GM19035 (cell line): ENCODE measurements around the gene TTK.
A peak's percentile ranks its signal among the peaks of the same experiment; 100 is the strongest.

Experiments
- ATAC-seq: cut with Tn5 transposase; IDR thresholded peaks from one replicate; pipeline ENCODE4 v1.9.1; 2021; ENCODE audit not compliant: unreplicated experiment

TTK gene

DNA sequence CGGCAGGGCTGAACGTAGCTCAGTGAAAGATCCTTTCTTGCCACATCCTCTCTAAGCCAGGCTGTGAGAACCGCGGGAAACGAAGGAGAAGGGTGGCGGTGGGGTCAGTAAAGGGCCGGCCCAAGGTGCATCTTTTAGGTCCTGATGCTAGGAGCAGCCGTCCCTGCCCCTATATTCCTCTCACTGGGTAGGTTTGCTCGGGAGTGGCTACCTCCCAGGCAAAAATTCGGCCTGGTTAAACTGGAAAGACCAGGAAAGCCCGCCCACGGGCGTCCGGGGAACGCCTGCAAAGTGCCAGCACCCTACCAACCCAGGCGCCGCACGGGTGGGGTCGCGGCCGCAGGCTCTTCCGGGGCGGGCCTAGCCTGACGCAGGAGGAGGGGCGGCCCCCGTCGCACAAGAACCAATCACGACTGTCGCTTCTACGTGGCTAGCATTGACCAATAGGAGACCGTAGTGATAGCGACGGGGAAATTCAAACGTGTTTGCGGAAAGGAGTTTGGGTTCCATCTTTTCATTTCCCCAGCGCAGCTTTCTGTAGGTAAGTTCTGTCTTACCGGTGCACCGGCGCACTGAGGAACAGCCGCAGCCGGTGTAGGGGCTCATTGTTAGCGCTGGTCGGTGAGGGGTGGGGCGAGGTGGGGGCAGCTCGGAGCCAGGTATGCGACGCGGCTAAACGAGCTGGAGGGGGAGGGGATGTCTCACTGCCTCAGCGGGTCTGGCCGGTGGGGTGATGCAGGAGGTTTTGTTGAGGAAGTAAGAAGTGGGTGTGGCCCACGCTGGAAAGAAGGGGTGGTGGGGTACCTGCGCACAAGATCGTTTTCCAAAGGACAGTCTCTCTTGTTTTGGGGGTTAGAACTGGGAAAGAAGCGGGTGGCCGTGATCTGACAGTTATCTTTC is at the start of gene TTK:
TSS of gene TTK (plus strand) at position 477 of the 900 bp plus-strand sequence. CDS start 1,195 bp downstream, outside the sequence.
- ATAC-seq = peak; percentile 100

DNA sequence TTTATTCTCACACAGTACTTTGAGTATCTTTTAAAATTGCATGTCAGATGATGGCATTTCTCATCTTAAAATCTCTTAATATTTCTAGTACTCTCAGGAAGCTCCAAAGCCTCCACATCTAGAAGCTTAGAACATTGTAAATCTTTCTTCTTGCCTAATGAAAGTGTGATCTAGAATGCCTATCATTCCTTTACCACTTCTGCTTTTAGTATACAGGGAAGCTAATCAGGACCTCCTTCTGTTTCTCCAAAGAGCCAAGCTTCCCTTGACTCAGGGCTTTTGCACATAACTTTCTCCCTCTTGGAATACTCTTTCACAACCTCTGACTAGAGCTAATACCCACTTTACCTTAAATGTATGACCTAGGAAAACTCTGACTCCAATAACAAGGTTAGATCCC is 49.6 kb upstream of the TTK start:
- ATAC-seq = no peak

DNA sequence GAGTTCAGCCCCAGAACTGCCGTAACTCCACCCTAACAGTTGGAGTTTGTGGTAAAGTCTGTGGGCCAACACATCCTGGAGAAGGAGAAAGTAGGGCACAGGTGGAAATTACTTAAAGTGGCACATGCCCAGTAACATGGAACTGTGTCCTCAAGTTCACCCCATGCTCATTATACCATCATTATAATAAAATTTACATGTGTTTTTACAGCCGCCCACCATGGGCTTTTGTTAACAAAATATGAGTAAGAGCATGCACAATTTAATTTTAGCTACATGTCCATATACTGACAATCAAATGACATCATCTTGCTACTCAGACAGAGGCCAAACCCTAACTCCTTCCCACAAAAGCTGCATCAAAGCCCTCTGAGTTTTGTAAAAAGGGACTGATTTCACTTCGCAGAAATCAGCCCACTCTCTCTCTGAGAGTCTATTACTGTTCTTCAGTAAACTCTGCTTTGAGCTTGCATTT is 39.8 kb upstream of the TTK start:
- ATAC-seq = no peak

DNA sequence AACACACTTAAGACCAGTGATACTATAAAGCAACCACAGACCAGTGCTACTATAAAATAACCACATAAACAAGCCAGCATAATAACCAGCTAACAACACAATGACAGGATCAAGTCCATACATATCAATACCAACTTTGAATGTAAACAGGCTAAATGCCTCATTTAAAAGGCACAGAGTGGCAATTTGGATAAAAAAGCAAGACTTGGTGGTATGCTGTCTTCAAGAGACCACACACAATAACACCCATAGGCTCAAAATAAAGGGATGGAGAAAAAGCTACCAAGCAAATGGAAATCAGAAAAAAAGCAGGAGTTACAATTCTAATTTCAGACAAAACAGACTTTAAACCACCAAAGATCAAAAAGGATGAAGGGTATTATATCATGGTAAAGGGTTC is 37.3 kb upstream of the TTK start:
- ATAC-seq = no peak

DNA sequence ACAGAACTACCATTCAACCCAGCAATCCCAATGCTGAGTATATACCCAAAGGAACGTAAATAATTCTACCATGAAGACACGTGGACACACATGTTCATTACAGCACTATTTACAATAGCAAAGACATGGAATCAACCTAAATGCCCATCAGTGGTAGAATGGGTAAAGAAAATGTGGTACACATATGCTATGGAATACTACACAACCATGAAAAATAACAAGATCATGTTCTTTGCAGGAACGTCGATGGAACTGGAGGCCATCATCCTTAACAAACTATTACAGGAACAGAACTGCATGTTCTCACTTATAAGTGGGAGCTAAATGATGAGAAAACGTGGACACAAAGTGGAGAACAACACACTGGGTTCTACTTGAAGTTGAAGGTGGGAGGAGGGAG is 34.7 kb upstream of the TTK start:
- ATAC-seq = no peak

DNA sequence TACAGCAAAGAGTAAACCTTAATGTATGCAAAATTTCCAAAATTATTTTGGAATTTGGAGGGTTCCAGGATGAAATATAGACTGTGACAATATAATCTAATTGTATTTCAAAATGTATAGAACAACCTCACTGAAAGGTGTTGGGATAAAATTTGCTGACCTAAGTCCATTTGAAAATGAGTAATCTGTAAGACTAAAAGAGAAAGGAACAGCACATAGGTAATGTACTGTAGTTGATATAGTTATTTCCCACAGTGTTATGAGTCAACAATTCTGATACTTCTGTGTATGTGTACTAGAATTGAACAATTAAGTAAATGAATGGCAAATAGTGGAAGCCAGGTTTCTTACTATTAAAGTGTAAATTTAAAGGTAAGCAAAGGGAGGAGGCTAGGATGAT is 33.3 kb upstream of the TTK start:
- no peak for ATAC-seq

DNA sequence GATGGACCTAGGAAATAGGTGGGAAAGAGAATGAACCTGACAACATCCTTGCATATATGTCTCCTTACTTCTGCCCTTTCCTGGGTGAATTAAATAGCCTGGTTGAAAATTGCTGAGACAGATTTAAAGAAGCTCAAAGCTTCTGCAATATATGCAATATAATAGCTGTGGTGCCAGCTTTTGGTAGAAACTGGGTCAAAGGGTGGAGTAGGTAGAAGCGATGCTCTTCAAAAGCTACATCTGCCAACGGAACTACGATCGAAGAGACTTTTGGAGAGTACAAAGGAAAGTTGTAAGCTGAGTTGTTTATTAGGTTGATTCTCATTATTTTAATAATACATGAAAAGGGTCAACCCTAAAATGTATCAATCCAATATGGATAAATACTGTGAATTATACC is 22.8 kb upstream of the TTK start:
- no peak for ATAC-seq

DNA sequence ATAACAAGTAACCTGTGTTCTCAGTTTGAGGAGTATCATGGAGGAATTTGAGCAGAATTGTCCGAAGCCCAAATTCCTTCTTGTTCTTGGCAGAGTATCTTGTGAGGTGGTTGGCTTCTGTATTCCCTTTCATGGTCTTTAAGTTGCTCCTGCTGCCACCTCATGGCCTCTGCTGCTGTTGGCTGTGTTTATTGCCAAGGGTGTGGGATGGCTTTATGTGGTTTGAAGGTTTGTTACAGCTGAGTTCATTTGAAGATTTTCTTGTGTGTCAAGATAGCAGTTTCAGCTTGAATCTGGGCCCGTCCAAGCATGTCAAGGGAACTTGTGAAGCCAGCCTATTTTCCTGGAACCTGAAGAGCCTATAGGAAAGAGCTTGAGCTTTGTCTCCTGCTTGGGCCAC is 20.2 kb upstream of the TTK start:
- no peak for ATAC-seq

DNA sequence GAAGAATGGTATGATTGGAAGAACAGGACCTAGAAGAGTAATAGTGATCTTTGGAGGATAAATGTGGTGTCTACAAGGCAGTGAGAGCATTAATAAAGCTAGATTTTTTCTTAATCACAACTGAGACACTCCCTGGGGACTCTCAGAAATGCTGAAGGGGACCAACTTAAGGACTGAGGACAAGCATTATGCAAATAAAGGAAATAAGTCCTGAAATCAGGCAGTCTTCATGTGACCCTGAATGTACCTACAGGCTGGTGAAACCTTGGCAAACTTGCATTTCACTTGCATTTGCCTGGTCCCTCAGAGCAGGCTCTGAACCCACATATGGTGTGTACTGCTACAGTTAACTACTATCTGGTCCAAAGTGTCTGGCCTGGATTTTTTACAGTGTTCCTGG is 19.3 kb upstream of the TTK start:
- no peak for ATAC-seq

DNA sequence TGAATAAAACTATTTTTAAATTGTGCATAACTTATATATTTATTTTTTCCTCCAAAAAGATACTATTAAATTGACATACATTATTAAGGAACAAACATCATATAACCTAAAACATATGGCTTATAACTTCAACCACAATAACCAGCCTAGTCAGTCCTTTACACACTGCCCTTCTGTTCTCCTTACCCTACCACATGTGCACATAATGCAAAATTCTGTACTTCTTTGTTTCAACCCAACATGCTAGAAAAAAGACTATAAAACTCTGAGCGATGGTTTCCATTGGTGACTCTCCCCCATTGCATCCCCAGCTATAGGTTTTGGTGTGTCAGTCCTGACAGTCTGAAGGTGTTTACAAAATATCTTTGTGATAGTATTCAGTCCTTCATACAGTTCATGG is 14.8 kb upstream of the TTK start:
- ATAC-seq = no peak

DNA sequence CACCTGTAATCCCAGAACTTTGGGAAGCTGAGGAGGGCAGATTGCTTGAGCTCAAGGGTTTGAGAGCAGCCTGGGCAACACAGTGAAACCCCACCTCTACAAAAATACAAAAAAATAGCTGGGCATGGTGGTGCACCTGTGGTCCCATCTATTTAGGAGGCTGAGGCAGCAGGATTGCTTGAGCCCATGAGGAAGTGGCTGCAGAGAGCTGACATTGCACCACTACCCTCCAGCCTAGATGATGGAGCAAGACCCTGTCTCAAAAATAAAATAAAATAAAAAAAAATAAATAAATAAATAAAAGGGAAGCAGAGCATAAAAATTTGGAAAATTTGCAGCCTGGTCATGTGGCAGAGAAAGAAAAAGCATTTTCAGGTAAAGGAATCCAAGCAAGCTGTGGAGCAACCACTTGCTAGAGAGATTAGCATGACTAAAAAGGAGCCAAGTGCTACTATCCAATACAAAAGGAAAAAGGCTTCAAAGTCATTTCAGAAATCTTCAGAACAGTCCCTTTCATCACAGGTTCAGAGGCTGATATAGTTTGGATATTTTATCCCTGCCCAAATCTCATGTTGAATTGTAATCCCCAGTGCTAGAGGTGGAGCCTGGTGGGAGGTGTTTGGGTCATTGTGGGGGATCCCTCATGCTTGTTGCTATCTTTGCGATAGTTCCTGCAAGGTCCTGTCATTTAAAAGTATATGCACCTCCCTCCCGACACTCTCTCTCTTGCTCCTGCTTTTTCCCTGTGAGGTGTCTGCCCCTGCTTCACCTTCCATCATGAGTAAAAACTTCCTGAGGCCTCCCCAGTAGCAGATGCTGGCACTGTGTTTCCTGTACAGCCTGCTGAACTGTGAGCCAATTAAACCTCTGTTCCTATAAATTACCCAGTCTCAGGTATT is 11.2 kb upstream of the TTK start:
- no peak for ATAC-seq

DNA sequence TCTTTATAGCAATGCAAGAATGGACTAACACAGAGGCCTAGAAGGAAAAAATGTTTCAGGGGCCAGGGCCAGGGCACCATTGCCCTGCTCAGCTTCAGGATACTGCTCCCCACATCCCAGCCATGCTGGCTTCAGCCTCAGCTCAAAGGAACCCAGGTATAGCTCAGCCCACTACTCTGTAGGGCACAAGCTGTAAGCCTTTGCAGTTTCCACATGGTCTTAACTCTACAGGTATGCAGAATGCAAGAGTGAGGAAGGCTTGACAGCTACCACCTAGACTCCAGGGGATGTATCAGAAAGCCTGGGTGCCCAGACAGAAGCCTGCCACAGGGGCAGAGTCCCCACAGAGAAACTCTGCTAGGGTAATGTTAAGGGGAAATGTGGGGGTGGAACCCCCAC is 10.5 kb upstream of the TTK start:
- ATAC-seq = no peak

DNA sequence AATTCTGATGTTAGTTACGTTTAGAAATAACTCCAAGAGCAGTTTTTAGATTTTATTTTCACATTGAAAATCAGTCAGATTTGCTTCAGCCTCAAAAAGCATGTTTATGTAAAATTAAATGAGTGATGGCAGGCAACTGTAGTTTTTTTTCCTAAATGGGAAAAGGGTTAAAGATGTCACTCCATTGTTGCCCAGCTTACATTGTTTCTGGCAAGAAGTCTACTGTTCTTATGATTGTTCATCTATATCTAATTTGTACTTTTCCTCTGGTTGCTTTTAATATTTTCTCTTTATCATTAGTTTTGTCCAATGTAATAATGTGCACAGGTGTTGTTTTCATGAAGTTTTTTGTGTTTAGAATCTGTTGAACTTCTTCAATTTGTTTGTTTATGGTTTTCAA is 6.7 kb upstream of the TTK start:
- no peak for ATAC-seq

DNA sequence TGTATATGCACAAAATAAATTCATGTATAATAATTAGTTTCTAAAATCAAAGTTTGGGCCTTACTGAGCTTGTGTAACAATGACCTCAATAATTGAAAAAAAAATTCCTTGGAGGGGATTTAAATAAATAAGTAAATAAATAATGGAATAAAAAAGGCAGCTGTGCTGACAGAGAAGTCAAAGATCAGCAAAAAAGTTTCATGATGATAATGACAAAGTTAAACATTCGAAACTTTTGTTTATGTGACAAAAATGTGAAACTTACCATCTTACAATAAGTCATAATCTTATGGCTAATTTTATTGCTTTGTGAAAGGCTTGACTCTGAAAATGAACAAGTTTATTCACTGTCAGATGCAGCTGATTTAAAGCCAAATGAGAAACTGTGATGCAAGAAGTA is 3.1 kb upstream of the TTK start:
- no peak for ATAC-seq

DNA sequence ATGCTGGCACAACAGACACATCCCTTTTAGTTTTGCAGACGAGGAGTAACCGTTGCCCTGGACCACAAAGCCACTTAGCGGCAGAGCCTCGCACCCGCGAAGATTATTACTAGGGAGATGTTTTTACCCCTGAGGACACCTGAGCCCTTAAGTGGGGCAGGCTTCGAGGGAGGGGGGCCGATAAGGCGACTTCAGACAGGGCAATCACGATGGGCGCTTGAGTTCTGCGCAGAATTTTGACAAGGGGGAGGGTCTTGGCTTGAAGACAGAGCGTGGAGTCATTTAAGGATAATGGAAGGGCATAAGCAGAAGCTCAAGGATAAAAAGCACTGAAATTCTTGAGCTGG is 650 bp upstream of the TTK start:
- no peak for ATAC-seq

DNA sequence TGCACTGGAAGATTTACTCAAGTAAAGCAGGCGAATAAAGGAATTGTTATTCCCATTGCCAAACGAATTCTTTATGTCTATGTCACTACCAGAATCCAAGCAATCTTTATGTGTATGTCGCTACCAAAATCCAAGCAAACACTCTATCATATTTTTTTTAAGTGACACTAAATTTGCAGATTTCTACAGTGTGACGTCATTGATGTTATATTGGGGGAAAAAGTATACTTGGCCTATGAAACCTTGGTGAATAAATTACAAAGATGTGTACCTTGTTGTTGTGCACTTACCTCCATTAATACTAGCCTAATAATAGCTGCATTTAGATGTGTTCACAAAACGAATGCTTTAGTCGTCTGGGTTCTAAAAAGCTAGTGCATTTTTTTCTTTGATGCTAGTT is 957 bp downstream of the TTK start:
- ATAC-seq = no peak

DNA sequence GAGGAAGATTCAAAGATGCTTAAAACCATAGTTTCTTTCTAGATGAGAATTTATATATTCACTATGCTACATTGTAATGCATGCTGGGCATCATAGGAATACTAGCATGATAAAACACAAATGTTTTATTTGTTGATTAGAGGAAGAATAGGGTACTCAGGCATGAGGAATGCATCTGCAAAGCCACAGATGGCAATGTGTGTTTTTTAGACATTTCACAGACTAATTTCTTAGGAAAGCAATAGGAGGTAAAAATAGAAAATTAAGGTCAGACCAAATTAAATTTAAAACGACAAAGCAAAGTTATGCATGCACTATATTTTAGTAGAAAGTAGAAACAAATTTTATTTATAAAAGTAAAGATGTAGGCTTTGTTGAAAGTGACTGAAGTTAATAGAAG is 2.1 kb downstream of the TTK start:
- no peak for ATAC-seq

DNA sequence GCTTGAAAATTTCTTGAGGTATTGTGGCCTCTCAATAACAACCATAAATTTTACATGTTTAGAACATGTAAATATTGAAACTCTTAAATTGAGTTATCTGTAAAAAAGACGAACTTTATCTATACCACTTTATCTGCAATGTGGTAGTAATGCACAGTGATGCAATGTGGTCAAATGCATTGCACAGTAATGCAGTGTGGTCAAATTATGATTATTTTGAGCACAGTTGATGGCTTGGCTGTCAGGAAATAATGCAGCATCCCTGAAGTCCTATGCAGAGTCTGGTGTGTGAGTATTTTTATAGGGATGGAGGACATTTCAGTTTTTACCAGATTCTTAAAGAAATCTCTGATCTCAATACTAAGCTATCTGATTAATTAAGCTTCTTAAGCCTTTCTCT is 5.1 kb downstream of the TTK start:
- no peak for ATAC-seq

DNA sequence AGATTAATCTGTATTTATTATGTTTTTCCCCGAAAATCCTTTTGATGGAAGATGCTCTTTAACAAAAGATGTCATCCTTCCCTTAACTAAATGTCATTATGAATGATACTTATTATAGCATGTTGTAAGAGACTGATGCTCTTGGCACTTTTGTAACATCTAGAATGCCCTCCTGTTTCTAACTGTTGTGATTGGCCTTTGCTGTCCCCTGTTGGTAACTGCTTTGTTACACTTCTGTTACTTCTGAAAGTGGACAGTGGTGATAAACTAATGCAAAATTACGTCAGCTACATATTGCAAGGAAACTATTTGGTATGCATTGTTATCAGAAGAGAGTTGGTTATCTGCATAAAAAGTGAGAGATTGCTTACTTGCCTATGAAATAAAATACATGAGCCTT is 5.8 kb downstream of the TTK start:
- ATAC-seq = no peak

DNA sequence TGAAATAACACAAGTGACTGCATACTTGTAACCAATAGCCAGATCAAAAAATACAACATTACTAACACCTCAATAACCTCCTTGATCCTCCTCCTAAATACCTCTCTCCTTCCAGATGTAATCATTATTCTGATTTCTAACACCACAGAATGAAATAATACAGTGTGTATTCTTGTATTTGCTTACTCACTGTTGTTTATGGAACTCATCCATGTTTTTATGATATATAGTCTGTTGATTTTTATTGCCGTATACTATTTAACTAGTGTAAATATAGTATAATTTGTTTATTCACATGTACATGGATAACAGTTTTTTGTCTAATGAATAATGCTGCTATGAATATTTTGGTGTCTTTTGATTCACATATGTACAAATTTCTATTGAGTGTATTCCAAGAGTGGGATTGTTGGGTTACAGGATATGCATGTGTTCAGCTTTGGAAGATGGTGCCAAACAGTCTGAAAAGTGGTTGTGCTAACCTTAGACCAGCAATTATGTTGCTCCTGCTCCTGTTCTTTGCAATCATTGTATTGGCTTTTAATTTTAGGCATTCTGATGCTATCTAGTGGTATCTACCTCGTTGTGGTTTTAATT is 11.5 kb downstream of the TTK start:
- no peak for ATAC-seq

DNA sequence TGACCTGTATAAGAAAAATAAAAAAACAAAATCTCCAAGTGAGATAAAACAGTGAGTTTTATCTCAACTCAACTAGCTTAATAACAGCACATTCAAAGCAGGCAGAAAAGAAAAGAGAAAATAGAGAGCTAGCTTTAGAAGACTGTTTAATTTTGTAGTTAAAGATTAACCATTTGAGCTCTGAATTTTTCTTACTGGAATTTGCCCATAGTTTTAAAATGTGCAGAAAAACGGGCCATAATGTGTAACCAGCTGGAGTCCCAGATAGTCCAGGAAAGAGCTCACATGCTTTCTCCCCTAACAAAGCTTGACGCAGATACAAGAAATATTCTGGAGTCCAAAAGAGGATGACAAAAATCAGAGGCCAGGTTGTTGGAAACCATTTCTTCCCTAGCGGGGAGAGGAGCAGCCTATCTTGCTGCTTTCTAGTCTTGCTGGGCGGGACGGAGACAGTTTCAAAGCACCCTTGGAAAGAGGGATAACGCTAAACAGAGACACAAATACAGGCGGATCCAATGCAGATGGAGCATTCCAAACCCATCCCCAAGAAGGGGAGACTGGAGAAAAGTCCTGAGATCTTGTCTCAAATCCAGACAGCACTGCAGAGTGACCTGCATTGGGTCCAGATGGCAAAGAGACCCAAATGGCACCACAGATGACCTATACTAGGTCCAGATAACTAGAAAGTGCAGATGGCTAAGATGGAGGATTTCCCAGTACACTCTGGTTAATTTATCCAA is 16.1 kb downstream of the TTK start:
- ATAC-seq = no peak
